Spleen (tissue), 7 donors: ENCODE measurements around the gene TRAPPC12.

Source experiments
- CTCF ChIP-seq, 11 experiments: fragments of 200-600 bp in 7 of 11; fragments of 450-650 bp in 4 of 11; sonication (generic) in 4 of 11; IDR thresholded peaks in 8 of 11; conservative IDR thresholded peaks in 3 of 11; 1 replicate in 7 of 11; 2 replicates in 4 of 11; pipeline versions ENCODE4 v1.4.0 to v1.8.0; 2016 to 2021; ENCODE audit warnings: antibody characterized with exemption in 11 of 11, inconsistent platforms in 4 of 11, mild to moderate bottlenecking in 1 of 11
- POLR2A ChIP-seq, 3 donors: fragments of 450-650 bp; IDR thresholded peaks; one replicate each; pipeline ENCODE4 v1.5.1; 2017; ENCODE audit warnings: antibody characterized with exemption in 3 of 3, mild to moderate bottlenecking in 1 of 3
- donor health status: DM: no; HTN: no; CAD: no; lungs with moderate emphysema.
- donor health status: DM: no; HTN: no; CAD: no.
- donor health status: DM: no; HTN: no; CAD: no.

- TF ChIP-seq POLR2A (IDR thresholded peaks at IDR 0.05) (no peak), CTCF (IDR thresholded peaks at IDR 0.05 in 8 of 11, conservative IDR thresholded peaks at IDR 0.05 in 3 of 11) (no peak)
Measured at GRCh38 chr2:3522961-3523421, 143.5 kb downstream of the TRAPPC12 start.
